ENCODE data around the gene BIRC7.

DNA sequence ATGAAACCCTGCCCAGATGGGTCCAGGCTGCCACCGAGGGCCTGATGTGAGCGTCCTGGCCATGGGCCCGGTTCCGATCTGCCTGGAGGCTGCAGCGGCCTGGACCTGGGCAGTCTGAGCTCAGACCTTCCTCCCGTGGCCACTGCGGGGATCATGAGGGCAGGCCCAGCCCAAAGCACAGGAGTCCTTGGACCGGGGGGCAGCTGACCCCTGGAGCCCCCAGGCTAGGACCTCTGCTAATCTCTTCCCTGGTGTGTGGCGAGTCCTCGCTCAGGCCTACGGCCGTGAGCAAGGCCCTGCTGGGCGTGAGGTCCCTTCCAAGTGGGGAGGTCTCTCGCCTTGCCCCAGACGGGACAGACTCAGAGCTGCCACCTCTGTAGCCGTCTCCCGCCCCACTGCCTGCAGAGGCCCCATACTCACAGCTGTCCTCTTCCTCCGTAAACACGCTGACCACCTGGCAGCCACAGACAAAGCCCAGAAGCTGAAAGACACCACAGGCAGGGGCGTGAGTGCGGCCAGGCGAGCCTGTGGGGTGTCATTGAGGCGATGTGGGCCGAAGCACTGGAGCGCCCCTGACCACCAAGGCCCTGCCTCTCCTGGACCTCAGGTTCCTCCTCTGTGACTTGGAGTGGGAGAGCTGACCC lies 8.0 kb downstream of the BIRC7 start:
- TF ChIP-seq CTCF (IDR thresholded peaks at IDR 0.05; ENCODE audit: extremely low read depth in 1 of 2, insufficient read depth in 1 of 2, low read depth in 1 of 2, low read length in 2 of 2) = no peak
- no peak for TF ChIP-seq GATA2 (IDR thresholded peaks at IDR 0.05; ENCODE audit: insufficient read depth, insufficient read length, low read depth, low read length)
- no peak for TF ChIP-seq POLR2A (IDR thresholded peaks at IDR 0.05; ENCODE audit: low read depth, low read length)
- TF ChIP-seq EZH2 (IDR thresholded peaks at IDR 0.05; ENCODE audit: borderline replicate concordance, low read depth, low read length, severe bottlenecking) = no peak
- TF ChIP-seq POLR2AphosphoS5 (IDR thresholded peaks at IDR 0.05; ENCODE audit: insufficient read depth, low read depth, low read length) = no peak
- no peak for TF ChIP-seq MYC (IDR thresholded peaks at IDR 0.05; ENCODE audit: low read depth, low read length)

Data from endothelial cell of umbilical vein (primary cell).